Measurements from ENCODE around the gene GNAS.

GNAS gene

GRCh38 chr20:58953050-58953449 is 100.5 kb downstream of the GNAS start:
- Histone ChIP-seq H3K4me1 (ENCODE audit: control insufficient read depth, insufficient read depth, low read length, poor library complexity, severe bottlenecking) (no peaks in the 10 kb centered on the region), H3K36me3 (ENCODE audit: control insufficient read depth, insufficient read depth, low read length) (no peaks in the 10 kb centered on the region), H3K4me3 (ENCODE audit: extremely low read depth, insufficient read depth, low read length, poor library complexity, severe bottlenecking) (no peak overlapping the region), H3K27ac (ENCODE audit: low read depth, low read length, severe bottlenecking) (no peak overlapping the region), H3K9me3 (ENCODE audit: control insufficient read depth, low read length) (no peaks in the 10 kb centered on the region)

DNA sequence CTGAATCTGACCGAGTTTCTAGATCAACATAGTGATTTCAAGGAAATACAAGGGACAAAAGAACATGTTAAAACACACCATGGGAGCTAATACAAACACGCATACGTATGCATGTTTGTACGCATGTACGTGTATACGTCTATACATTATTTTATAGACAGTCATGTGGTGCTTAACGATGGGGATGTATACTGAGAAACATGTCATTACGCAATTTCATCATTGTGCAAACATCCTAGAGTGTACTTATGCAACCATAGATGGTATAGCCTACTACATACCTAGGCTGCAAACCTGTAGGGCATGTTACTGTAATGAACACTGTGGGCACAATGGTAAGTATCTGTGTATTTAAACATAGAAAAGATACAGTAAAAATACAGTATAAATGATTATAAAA is 103.6 kb downstream of the GNAS start:
- H3K9me3 ChIP-seq (ENCODE audit: control insufficient read depth, low read length) = no peaks in the 10 kb centered on the region
- whole genome bisulfite sequencing, 2 experiments (ENCODE audit: insufficient coverage in 2 of 2) = 88 to 96% methylated on average over 1 to 7 of the region's 8 CpGs
- no peaks in the 10 kb centered on the region for H3K36me3 ChIP-seq (ENCODE audit: control insufficient read depth, insufficient read depth, low read length)
- no peaks in the 10 kb centered on the region for H3K4me1 ChIP-seq (ENCODE audit: control insufficient read depth, insufficient read depth, low read length, poor library complexity, severe bottlenecking)
- H3K4me3 ChIP-seq (ENCODE audit: extremely low read depth, insufficient read depth, low read length, poor library complexity, severe bottlenecking) = no peak overlapping the region
- no peak overlapping the region for H3K27ac ChIP-seq (ENCODE audit: low read depth, low read length, severe bottlenecking)

GRCh38 chr20:58959652-58960051 is 107.1 kb downstream of the GNAS start:
- H3K9me3 ChIP-seq (ENCODE audit: control insufficient read depth, low read length) = peaks cover 3% of the 10 kb centered on the region
- no peaks in the 10 kb centered on the region for H3K36me3 ChIP-seq (ENCODE audit: control insufficient read depth, insufficient read depth, low read length)
- no peak overlapping the region for H3K4me3 ChIP-seq (ENCODE audit: extremely low read depth, insufficient read depth, low read length, poor library complexity, severe bottlenecking)
- no peak overlapping the region for H3K27ac ChIP-seq (ENCODE audit: low read depth, low read length, severe bottlenecking)
- 90 to 93% methylated on average over 3 to 4 of the region's 6 CpGs for WGBS, 2 experiments (ENCODE audit: insufficient coverage in 2 of 2)
- H3K4me1 ChIP-seq (ENCODE audit: control insufficient read depth, insufficient read depth, low read length, poor library complexity, severe bottlenecking) = no peaks in the 10 kb centered on the region
